HepG2 (cell line): Measurements from ENCODE around the gene HPCAL1. TPM values are rescaled to one million over a fixed set of nuclear protein-coding genes. Genes with fewer than 3 reads are reported as not detected.

Source experiments
- ATAC-seq: fragments of 200-7000 bp; cut with Tn5 transposase; 3 replicates; pipeline ENCODE4 v1.9.1; 2020; ENCODE audit warnings: mild to moderate bottlenecking, moderate library complexity
- BruUV-seq: library from RNA; stranded (reverse); fragments of 400-500 nt; replicated peaks from 2 replicates; lab custom pipeline; 2021; lab: Mats Ljungman, UMichigan
- CTCF ChIA-PET: fragments of 300-600 bp; formaldehyde crosslinking; extraction: SDS; loops from one replicate; lab custom pipeline; 2021; ENCODE audit warnings: low total read pairs, inconsistent platforms, low intra/inter-chr PET ratio; lab: Yijun Ruan, JAX
- POLR2A ChIA-PET: fragments of 350-600 bp; sonication (Branson Sonifier 250); formaldehyde crosslinking; loops from one replicate; lab custom pipeline; 2020; ENCODE audit warnings: antibody characterized with exemption, inconsistent platforms; lab: Yijun Ruan, JAX
- DNase-seq: peaks from one replicate; pipeline ENCODE4 v3.0.0-alpha.2; 2015; ENCODE audit warnings: low spot score
- FAIRE-seq: peaks from 3 replicates; lab custom pipeline; 2011; peaks lifted over from hg19 to GRCh38; lab: Jason Lieb, UNC
- H2AFZ ChIP-seq: one replicate; pipeline ENCODE4 v1.6.1; 2011; ENCODE audit warnings: low read length, inconsistent platforms
- H3K27ac ChIP-seq: fragments of 300-600 bp; 3 replicates; pipeline ENCODE4 v1.8.0; 2011; ENCODE audit warnings: mixed run types, mild to moderate bottlenecking, mixed read lengths, low read length, inconsistent platforms; ENCODE audit not compliant: insufficient read depth; ENCODE audit errors: extremely low read length
- H3K27me3 ChIP-seq, 2 experiments: fragments of 200-600 bp in 1 of 2; 2 replicates in 1 of 2; 3 replicates in 1 of 2; pipeline versions ENCODE4 v1.6.0 to v1.8.0; 2011; ENCODE audit warnings: low read length in 2 of 2, mild to moderate bottlenecking in 2 of 2, moderate library complexity in 2 of 2, inconsistent platforms in 1 of 2; ENCODE audit not compliant: insufficient read depth in 2 of 2, control insufficient read depth in 1 of 2
- H3K36me3 ChIP-seq, 2 experiments: fragments of 200-600 bp in 1 of 2; replicated peaks in 1 of 2; 2 replicates in 1 of 2; 3 replicates in 1 of 2; pipeline versions ENCODE4 v1.5.1 to v1.8.0; 2011; ENCODE audit warnings: low read length in 2 of 2, inconsistent platforms in 1 of 2; ENCODE audit not compliant: insufficient read depth in 2 of 2, control insufficient read depth in 1 of 2
- H3K4me1 ChIP-seq: 2 replicates; pipeline ENCODE4 v1.5.1; 2012; ENCODE audit warnings: low read length, inconsistent platforms; ENCODE audit not compliant: insufficient read depth
- H3K4me2 ChIP-seq: 2 replicates; pipeline ENCODE4 v1.6.0; 2011; ENCODE audit warnings: low read depth, low read length, inconsistent platforms
- H3K4me3 ChIP-seq, 3 experiments: fragments of 200-600 bp in 1 of 3; sonication (generic), shearing (Covaris generic) in 1 of 3; replicated peaks in 1 of 3; 2 replicates each; pipeline ENCODE4 v1.5.1; 2011 to 2016; ENCODE audit warnings: low read length in 3 of 3, inconsistent platforms in 2 of 3, low read depth in 2 of 3, mild to moderate bottlenecking in 2 of 3, control low read depth in 1 of 3, mixed read lengths in 1 of 3; ENCODE audit not compliant: insufficient read depth in 1 of 3
- H3K79me2 ChIP-seq: one replicate; pipeline ENCODE4 v1.6.1; 2011; ENCODE audit warnings: low read length, inconsistent platforms; ENCODE audit not compliant: insufficient read depth
- H3K9ac ChIP-seq: 2 replicates; pipeline ENCODE4 v1.6.0; 2011; ENCODE audit warnings: mild to moderate bottlenecking, low read depth, low read length, inconsistent platforms; ENCODE audit not compliant: insufficient read depth
- H3K9me3 ChIP-seq: 2 replicates; pipeline ENCODE4 v1.5.1; 2012; ENCODE audit warnings: mild to moderate bottlenecking, low read length
- H4K20me1 ChIP-seq: 2 replicates; pipeline ENCODE4 v1.6.0; 2011; ENCODE audit warnings: inconsistent platforms, mild to moderate bottlenecking, low read length, moderate library complexity; ENCODE audit not compliant: insufficient read depth
- RAD21 ChIP-seq: fragments of 450-650 bp; formaldehyde crosslinking; IDR thresholded peaks from 2 replicates; pipeline ENCODE4 v1.5.0; 2020; ENCODE audit warnings: mild to moderate bottlenecking
- SRSF4 ChIP-seq: fragments of 200-400 bp; formaldehyde crosslinking; IDR thresholded peaks from one replicate; pipeline ENCODE4 v1.6.1; 2018; ENCODE audit warnings: mild to moderate bottlenecking, low read depth, low read length, moderate library complexity; ENCODE audit not compliant: poor library complexity, severe bottlenecking
- SUZ12 ChIP-seq: fragments of 150-350 bp; IDR thresholded peaks from 2 replicates; pipeline ENCODE4 v1.6.1; 2014; ENCODE audit warnings: low read depth, low read length
- YEATS2 ChIP-seq: sonication (generic); formaldehyde crosslinking; IDR thresholded peaks from 2 replicates; pipeline ENCODE4 v1.4.0; 2020; ENCODE audit warnings: missing genetic modification reagents, borderline replicate concordance
- ZNF737 ChIP-seq: sonication (generic); formaldehyde crosslinking; IDR thresholded peaks from 2 replicates; pipeline ENCODE4 v1.5.0; 2020; ENCODE audit warnings: missing genetic modification reagents, mild to moderate bottlenecking, borderline replicate concordance
- ZNF841 ChIP-seq: sonication (generic); formaldehyde crosslinking; IDR thresholded peaks from 2 replicates; pipeline ENCODE4 v1.8.1; 2023; ENCODE audit warnings: missing genetic modification reagents, borderline replicate concordance
- WGBS: methylation state at CpG from one replicate; pipeline ENCODE4 v1.1.6; 2017; ENCODE audit warnings: low lambda C conversion rate; 5-methylcytosine and 5-hydroxymethylcytosine counted together
- in situ Hi-C: cut with HindIII; loops from 2 replicates; pipeline ENCODE4 v1.10.0; 2017; ENCODE audit warnings: low pct_unique_long_range_greater_than_20kb; ENCODE audit not compliant: extremely low pct_ligation_motif_present
- intact Hi-C: fragments of 100-400 bp; cut with micrococcal nuclease; formaldehyde crosslinking; loops from one replicate; pipeline ENCODE4 v1.10.0; 2022; ENCODE audit not compliant: unreplicated experiment
- polyA plus RNA-seq, 8 experiments: library from polyadenylated mRNA; depleted of rRNA in 3 of 8; stranded (reverse) in 7 of 8; unstranded in 1 of 8; fragments of >200 nt; fragmentation: Illumina TruSeq in 4 of 8; extraction: Trizol in 4 of 8; gene quantifications; 2 replicates each; pipeline versions ENCODE4 v1.2.1 to v1.2.3, GENCODE V29; 2011 to 2016; ENCODE audit warnings: low read depth in 4 of 8, missing spikeins in 1 of 8, mixed read lengths in 1 of 8; ENCODE audit not compliant: insufficient read depth in 1 of 8
- total RNA-seq, 5 experiments: library from RNA; depleted of rRNA; stranded (reverse); fragments of >200 nt; fragmentation: Illumina TruSeq; extraction: Trizol; gene quantifications; 2 replicates each; pipeline ENCODE4 v1.2.3, GENCODE V29; 2016; ENCODE audit warnings: low read depth in 1 of 5
- TF ChIP-seq, protein P1 (sequence below): sonication (generic); formaldehyde crosslinking; IDR thresholded peaks from 2 replicates; pipeline ENCODE4 v1.5.0; 2020; ENCODE audit warnings: mild to moderate bottlenecking, missing genetic modification reagents
- TF ChIP-seq, protein P2 (sequence below): sonication (generic); formaldehyde crosslinking; IDR thresholded peaks from 2 replicates; pipeline ENCODE4 v1.9.0; 2022; ENCODE audit warnings: low read depth, missing genetic modification reagents
- TF ChIP-seq, protein P3 (sequence below), 2 experiments: fragments of 450-650 bp in 1 of 2; sonication (generic) in 1 of 2; formaldehyde crosslinking in 1 of 2; IDR thresholded peaks; 2 replicates each; pipeline versions ENCODE4 v1.6.1 to v1.8.0; 2016 to 2022; ENCODE audit warnings: antibody characterized with exemption in 1 of 2, mild to moderate bottlenecking in 1 of 2, missing genetic modification reagents in 1 of 2
- TF ChIP-seq, protein P4 (sequence below): sonication (generic); formaldehyde crosslinking; IDR thresholded peaks from 2 replicates; pipeline ENCODE4 v1.4.0; 2020; ENCODE audit warnings: missing genetic modification reagents

The HPCAL1 gene
- total and polyA plus RNA-seq, 2 of the 13 experiments (the other 11 are each of a cell fraction or from before 2014, with no cell fraction given), result 29.5 to 29.9 TPM

DNA sequence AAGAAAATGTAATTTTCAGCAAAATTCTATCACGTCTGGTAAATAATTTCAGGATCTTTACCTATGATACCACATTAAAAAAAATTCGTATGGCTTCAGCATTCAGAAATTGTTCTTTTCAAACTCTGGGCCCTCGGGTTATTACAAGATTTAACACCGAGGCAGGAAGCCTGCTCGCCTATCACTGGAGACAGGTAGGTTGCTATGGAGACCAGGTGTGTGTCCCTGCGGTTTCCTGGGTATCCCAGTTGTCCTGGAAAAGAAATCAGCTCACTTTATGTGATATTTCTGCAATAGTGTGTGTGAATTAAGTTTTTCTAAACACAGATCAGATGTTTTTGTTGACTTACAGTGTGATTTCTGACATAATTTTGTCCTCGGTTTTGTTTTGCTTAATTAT, 14.2 kb downstream of the HPCAL1 start:
- H3K9ac ChIP-seq, result no peak overlapping the region
- no peak overlapping the region for H3K27ac ChIP-seq
- in situ Hi-C loops, result no loop called here
- H3K4me3 ChIP-seq, result no peak overlapping the region
- no peak for DNase-seq
- peaks cover 14% of the 10 kb centered on the region for H4K20me1 ChIP-seq
- peaks cover 68% of the 10 kb centered on the region for H3K79me2 ChIP-seq
- no peak overlapping the region for H3K4me2 ChIP-seq
- no peak overlapping the region for H2AFZ ChIP-seq
- BruUV-seq, result no TSS peak
- no peaks in the 10 kb centered on the region for H3K27me3 ChIP-seq
- 93% methylated on average over 7 of the region's 7 CpGs for WGBS
- H3K4me1 ChIP-seq, result no peaks in the 10 kb centered on the region
- ATAC-seq, result no peak
- FAIRE-seq, result no peak
- ChIA-PET CTCF (interaction anchor here (1.8 kb wide), 1 partner anchor 92 kb away, joined by 4 read pairs; no protein-coding TSS in a partner anchor), POLR2A (no interaction called here)
- intact Hi-C loops, result no loop called here
- peaks cover 0 to 16% of the 10 kb centered on the region in 2 experiments; a peak in 2 of 5 replicates for H3K36me3 ChIP-seq
- H3K9me3 ChIP-seq, result no peaks in the 10 kb centered on the region
- no peak for TF ChIP-seq ZNF737 (CRISPR knock-in tag)
- no peak for TF ChIP-seq YEATS2
- TF ChIP-seq, protein P1, sequence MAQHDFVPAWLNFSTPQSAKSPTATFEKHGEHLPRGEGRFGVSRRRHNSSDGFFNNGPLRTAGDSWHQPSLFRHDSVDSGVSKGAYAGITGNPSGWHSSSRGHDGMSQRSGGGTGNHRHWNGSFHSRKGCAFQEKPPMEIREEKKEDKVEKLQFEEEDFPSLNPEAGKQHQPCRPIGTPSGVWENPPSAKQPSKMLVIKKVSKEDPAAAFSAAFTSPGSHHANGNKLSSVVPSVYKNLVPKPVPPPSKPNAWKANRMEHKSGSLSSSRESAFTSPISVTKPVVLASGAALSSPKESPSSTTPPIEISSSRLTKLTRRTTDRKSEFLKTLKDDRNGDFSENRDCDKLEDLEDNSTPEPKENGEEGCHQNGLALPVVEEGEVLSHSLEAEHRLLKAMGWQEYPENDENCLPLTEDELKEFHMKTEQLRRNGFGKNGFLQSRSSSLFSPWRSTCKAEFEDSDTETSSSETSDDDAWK (CRISPR knock-in tag), result no peak
- no peak for TF ChIP-seq RAD21 (CRISPR knock-in tag)
- TF ChIP-seq SRSF4, result no peak
- TF ChIP-seq, protein P2, sequence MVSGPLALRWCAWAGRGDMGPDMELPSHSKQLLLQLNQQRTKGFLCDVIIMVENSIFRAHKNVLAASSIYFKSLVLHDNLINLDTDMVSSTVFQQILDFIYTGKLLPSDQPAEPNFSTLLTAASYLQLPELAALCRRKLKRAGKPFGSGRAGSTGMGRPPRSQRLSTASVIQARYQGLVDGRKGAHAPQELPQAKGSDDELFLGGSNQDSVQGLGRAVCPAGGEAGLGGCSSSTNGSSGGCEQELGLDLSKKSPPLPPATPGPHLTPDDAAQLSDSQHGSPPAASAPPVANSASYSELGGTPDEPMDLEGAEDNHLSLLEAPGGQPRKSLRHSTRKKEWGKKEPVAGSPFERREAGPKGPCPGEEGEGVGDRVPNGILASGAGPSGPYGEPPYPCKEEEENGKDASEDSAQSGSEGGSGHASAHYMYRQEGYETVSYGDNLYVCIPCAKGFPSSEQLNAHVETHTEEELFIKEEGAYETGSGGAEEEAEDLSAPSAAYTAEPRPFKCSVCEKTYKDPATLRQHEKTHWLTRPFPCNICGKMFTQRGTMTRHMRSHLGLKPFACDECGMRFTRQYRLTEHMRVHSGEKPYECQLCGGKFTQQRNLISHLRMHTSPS (CRISPR knock-in tag), result no peak
- TF ChIP-seq, protein P3, sequence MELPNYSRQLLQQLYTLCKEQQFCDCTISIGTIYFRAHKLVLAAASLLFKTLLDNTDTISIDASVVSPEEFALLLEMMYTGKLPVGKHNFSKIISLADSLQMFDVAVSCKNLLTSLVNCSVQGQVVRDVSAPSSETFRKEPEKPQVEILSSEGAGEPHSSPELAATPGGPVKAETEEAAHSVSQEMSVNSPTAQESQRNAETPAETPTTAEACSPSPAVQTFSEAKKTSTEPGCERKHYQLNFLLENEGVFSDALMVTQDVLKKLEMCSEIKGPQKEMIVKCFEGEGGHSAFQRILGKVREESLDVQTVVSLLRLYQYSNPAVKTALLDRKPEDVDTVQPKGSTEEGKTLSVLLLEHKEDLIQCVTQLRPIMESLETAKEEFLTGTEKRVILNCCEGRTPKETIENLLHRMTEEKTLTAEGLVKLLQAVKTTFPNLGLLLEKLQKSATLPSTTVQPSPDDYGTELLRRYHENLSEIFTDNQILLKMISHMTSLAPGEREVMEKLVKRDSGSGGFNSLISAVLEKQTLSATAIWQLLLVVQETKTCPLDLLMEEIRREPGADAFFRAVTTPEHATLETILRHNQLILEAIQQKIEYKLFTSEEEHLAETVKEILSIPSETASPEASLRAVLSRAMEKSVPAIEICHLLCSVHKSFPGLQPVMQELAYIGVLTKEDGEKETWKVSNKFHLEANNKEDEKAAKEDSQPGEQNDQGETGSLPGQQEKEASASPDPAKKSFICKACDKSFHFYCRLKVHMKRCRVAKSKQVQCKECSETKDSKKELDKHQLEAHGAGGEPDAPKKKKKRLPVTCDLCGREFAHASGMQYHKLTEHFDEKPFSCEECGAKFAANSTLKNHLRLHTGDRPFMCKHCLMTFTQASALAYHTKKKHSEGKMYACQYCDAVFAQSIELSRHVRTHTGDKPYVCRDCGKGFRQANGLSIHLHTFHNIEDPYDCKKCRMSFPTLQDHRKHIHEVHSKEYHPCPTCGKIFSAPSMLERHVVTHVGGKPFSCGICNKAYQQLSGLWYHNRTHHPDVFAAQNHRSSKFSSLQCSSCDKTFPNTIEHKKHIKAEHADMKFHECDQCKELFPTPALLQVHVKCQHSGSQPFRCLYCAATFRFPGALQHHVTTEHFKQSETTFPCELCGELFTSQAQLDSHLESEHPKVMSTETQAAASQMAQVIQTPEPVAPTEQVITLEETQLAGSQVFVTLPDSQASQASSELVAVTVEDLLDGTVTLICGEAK (IDR thresholded peaks at IDR 0.05), result no peak
- TF ChIP-seq, protein P3 (CRISPR knock-in tag; IDR thresholded peaks at IDR 0.05), result no peak
- no peak for TF ChIP-seq SUZ12
- TF ChIP-seq, protein P4, sequence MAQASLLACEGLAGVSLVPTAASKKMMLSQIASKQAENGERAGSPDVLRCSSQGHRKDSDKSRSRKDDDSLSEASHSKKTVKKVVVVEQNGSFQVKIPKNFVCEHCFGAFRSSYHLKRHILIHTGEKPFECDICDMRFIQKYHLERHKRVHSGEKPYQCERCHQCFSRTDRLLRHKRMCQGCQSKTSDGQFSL (CRISPR knock-in tag), result no peak
- no peak for TF ChIP-seq ZNF841 (CRISPR knock-in tag)
